ENCODE measurements around the gene MMAA. TPM values are rescaled to one million over a fixed set of nuclear protein-coding genes. Genes with fewer than 3 reads are reported as not detected.
"Not testable (repeated sequence)": the region's sequence is repeated elsewhere in the genome, so short reads cannot be mapped to it uniquely, and the experiment has no call there.

The MMAA gene
- total and polyA plus RNA-seq, 2 experiments from 2014 or later, result 8.0 to 15.3 TPM

DNA sequence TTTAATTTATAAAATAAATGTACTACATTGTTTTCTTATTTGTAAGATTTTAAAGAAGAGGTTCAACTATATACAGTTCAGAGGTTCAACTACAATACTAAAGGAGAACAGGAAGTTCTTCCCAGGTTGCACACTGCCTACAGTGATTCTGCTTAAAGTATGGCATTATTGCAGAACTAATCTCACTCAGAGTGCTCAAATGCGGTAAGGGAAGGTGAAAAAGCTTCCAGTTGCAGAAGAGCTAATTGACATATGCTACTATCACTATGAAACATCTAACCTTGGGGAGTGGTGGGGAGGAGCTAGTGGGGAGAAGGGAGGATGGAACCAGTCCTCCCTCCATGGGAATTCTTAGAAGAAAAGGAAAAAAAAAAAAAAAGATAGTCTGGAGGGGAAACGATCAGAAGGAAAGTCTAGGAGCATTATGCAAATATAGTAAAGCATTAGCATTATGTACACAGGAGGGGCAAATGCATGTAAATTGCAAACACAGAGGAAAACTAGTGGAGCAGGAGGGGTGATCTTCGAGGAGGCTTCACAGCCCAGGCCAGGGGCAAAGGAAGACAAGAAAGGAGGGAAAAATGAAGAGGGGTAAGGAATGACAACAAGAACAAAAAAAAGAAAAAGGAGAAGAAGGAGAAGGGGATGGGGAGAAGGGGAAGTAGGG lies 32.0 kb upstream of the MMAA start:
- H3K4me3 ChIP-seq, result no peak overlapping the region
- no peak overlapping the region for H2AFZ ChIP-seq
- TF ChIP-seq EZH2phosphoT487 (IDR thresholded peaks at IDR 0.05; ENCODE audit: low read depth, severe bottlenecking, unreplicated experiment) (no peak), EZH2 (IDR thresholded peaks at IDR 0.05; ENCODE audit: borderline replicate concordance) (no peak)
- TF ChIP-seq, protein P1, sequence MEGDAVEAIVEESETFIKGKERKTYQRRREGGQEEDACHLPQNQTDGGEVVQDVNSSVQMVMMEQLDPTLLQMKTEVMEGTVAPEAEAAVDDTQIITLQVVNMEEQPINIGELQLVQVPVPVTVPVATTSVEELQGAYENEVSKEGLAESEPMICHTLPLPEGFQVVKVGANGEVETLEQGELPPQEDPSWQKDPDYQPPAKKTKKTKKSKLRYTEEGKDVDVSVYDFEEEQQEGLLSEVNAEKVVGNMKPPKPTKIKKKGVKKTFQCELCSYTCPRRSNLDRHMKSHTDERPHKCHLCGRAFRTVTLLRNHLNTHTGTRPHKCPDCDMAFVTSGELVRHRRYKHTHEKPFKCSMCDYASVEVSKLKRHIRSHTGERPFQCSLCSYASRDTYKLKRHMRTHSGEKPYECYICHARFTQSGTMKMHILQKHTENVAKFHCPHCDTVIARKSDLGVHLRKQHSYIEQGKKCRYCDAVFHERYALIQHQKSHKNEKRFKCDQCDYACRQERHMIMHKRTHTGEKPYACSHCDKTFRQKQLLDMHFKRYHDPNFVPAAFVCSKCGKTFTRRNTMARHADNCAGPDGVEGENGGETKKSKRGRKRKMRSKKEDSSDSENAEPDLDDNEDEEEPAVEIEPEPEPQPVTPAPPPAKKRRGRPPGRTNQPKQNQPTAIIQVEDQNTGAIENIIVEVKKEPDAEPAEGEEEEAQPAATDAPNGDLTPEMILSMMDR (IDR thresholded peaks at IDR 0.05; ENCODE audit: poor library complexity), result no peak
- H3K4me2 ChIP-seq, result no peak overlapping the region
- no peaks in the 10 kb centered on the region for H3K4me1 ChIP-seq (ENCODE audit: insufficient read depth)
- 49% methylated on average over 3 of the region's 3 CpGs for WGBS (ENCODE audit: low lambda C conversion rate, missing lambda C conversion rate)
- H3K79me2 ChIP-seq, result no peaks in the 10 kb centered on the region
- H3K36me3 ChIP-seq (replicated peaks; ENCODE audit: insufficient read depth, low read depth), result no peaks in the 10 kb centered on the region
- no peaks in the 10 kb centered on the region for H3K27me3 ChIP-seq
- DNase-seq (ENCODE audit: low spot score), result no peak
- no peaks in the 10 kb centered on the region for H3K9me3 ChIP-seq (ENCODE audit: low read depth)
- H3K9me2 ChIP-seq (replicated peaks; ENCODE audit: insufficient read depth), result no peaks in the 10 kb centered on the region
- no peak overlapping the region for H3K27ac ChIP-seq
- no peaks in the 10 kb centered on the region for H4K20me1 ChIP-seq (ENCODE audit: insufficient read depth, poor library complexity, severe bottlenecking)

GRCh38 chr4:145589381-145589780 lies 29.8 kb upstream of the MMAA start:
- not testable (repeated sequence) for H2AFZ ChIP-seq; H3K36me3 ChIP-seq (replicated peaks; ENCODE audit: insufficient read depth, low read depth); H3K79me2 ChIP-seq; H3K27me3 ChIP-seq; DNase-seq (ENCODE audit: low spot score); H3K4me1 ChIP-seq (ENCODE audit: insufficient read depth); H3K9me2 ChIP-seq (replicated peaks; ENCODE audit: insufficient read depth); H3K9me3 ChIP-seq (ENCODE audit: low read depth); H3K4me2 ChIP-seq; H4K20me1 ChIP-seq (ENCODE audit: insufficient read depth, poor library complexity, severe bottlenecking); H3K27ac ChIP-seq; H3K4me3 ChIP-seq
- 80% methylated on average over 2 of the region's 2 CpGs for WGBS (ENCODE audit: low lambda C conversion rate, missing lambda C conversion rate)

DNA sequence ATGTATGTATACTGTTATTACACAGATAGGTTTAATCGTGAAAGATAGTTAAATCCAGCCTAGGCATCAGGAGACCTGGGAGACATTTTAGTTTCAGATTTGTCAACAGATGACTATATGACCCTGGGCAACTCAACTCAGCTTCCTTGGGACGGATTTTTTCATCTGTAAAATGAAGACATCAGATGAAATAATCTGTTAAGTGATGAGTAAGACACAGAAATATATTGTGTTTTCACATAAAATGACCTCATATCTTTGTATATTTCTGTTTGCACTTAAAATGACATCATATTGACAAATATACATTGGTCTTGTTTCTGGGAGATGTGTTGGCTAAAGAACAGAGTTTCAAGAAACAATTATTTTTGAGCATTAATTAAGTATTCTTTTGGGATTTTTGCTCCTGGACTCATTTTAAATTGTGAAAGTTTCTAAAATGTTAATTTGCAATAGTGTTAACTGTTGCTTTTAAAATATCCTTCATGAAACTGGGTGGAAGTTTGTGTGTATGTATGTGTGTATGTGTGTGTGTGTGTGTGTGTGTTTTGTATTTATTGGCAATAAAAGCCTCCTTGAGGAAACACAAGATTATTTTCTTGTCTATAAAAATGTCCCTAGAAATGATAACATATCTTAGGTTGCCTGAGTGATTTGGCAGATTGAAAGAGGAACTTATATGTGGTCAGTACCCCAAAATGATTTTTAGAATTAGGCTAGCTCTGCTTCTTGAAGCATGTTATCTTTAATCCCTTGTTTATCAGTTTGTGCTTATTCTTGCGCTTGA lies 29.1 kb upstream of the MMAA start:
- Histone ChIP-seq H3K4me1 (ENCODE audit: insufficient read depth) (no peaks in the 10 kb centered on the region), H3K4me3 (no peak overlapping the region), H3K27me3 (no peaks in the 10 kb centered on the region), H3K79me2 (no peaks in the 10 kb centered on the region), H3K27ac (no peak overlapping the region), H3K4me2 (no peak overlapping the region), H3K9me3 (ENCODE audit: low read depth) (no peaks in the 10 kb centered on the region), H2AFZ (no peak overlapping the region), H3K36me3 (replicated peaks; ENCODE audit: insufficient read depth, low read depth) (no peaks in the 10 kb centered on the region), H3K9me2 (replicated peaks; ENCODE audit: insufficient read depth) (no peaks in the 10 kb centered on the region), H4K20me1 (ENCODE audit: insufficient read depth, poor library complexity, severe bottlenecking) (no peaks in the 10 kb centered on the region)
- TF ChIP-seq, protein P1 (IDR thresholded peaks at IDR 0.05; ENCODE audit: poor library complexity), result no peak
- TF ChIP-seq EZH2 (IDR thresholded peaks at IDR 0.05; ENCODE audit: borderline replicate concordance) (no peak), EZH2phosphoT487 (IDR thresholded peaks at IDR 0.05; ENCODE audit: low read depth, severe bottlenecking, unreplicated experiment) (no peak)
- WGBS (ENCODE audit: low lambda C conversion rate, missing lambda C conversion rate), result 86% methylated on average over 3 of the region's 3 CpGs
- no peak for DNase-seq (ENCODE audit: low spot score)

DNA sequence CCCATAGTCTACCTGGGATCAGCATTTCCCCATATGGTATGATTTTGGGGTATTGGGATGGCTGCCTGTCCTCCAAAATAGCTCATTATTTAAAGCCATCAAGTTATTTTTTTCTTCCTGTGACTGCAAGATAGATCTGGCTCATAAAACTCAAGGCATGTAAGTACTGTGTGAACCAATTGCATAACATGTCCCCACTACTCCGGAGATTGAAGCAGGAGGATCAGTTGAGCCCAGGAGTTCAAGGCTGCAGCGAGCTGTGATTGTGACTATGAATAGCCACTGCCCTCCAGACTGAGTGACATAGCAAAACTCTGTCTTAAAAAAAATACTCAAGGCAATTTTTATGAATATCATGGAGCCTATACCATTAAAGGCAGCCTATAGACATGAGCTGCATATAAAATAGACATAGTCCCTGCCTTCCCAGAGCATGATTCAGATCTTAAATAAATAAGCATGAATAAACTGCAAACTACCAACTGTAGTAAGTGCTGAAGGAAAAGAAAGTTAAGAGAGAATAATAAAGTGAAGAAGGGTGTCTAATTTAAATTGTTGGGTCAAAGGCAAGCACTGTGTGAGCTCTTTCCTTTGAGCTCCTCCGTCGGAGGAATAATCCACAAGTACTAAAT lies 16.9 kb upstream of the MMAA start:
- Histone ChIP-seq H3K4me1 (ENCODE audit: insufficient read depth) (no peaks in the 10 kb centered on the region), H3K9me3 (ENCODE audit: low read depth) (no peaks in the 10 kb centered on the region), H2AFZ (no peak overlapping the region), H4K20me1 (ENCODE audit: insufficient read depth, poor library complexity, severe bottlenecking) (no peaks in the 10 kb centered on the region), H3K27me3 (no peaks in the 10 kb centered on the region), H3K79me2 (no peaks in the 10 kb centered on the region), H3K4me2 (no peak overlapping the region), H3K27ac (no peak overlapping the region), H3K9me2 (replicated peaks; ENCODE audit: insufficient read depth) (no peaks in the 10 kb centered on the region), H3K4me3 (no peak overlapping the region), H3K36me3 (replicated peaks; ENCODE audit: insufficient read depth, low read depth) (no peaks in the 10 kb centered on the region)
- WGBS (ENCODE audit: low lambda C conversion rate, missing lambda C conversion rate), result 73% methylated on average over 4 of the region's 4 CpGs
- TF ChIP-seq EZH2 (IDR thresholded peaks at IDR 0.05; ENCODE audit: borderline replicate concordance) (no peak), EZH2phosphoT487 (IDR thresholded peaks at IDR 0.05; ENCODE audit: low read depth, severe bottlenecking, unreplicated experiment) (no peak)
- TF ChIP-seq, protein P1 (IDR thresholded peaks at IDR 0.05; ENCODE audit: poor library complexity), result no peak
- no peak for DNase-seq (ENCODE audit: low spot score)
